Natural killer cell (primary cell): ENCODE data around the gene FOXP3. TPM values are rescaled to one million over a fixed set of nuclear protein-coding genes. Genes with fewer than 3 reads are reported as not detected.

ENCODE experiments used
- ATAC-seq, 3 donors: fragments of 150-1000 bp in 2 of 3; fragments of 200-7000 bp in 1 of 3; cut with Tn5 transposase; 1 replicate in 1 of 3; 2 replicates in 2 of 3; pipeline ENCODE4 v1.10.0; 2021; ENCODE audit warnings: mild to moderate bottlenecking in 2 of 3, moderate library complexity in 2 of 3
- DNase-seq, 2 donors: peaks; one replicate each; pipeline versions ENCODE4 v3.0.0 to v3.0.0-alpha.2; 2013 to 2021; ENCODE audit warnings: mixed read lengths in 1 of 2
- H3K27ac ChIP-seq: one replicate; pipeline ENCODE4 v1.5.1; 2013; ENCODE audit warnings: mild to moderate bottlenecking, low read length
- H3K27me3 ChIP-seq: one replicate; pipeline ENCODE4 v1.6.1; 2013; ENCODE audit warnings: low read length; ENCODE audit not compliant: control insufficient read depth, insufficient read depth
- H3K36me3 ChIP-seq: one replicate; pipeline ENCODE4 v1.6.1; 2013; ENCODE audit warnings: low read length; ENCODE audit not compliant: control insufficient read depth, insufficient read depth
- H3K4me1 ChIP-seq: one replicate; pipeline ENCODE4 v1.6.1; 2013; ENCODE audit warnings: low read length; ENCODE audit not compliant: control insufficient read depth, insufficient read depth
- H3K4me3 ChIP-seq: one replicate; pipeline ENCODE4 v1.5.1; 2013; ENCODE audit warnings: low read length
- H3K9me3 ChIP-seq: one replicate; pipeline ENCODE4 v1.6.1; 2013; ENCODE audit warnings: low read length; ENCODE audit not compliant: control insufficient read depth, insufficient read depth
- H3K27ac Mint-ChIP-seq, 2 donors: one replicate each; pipeline ENCODE4 v1.8.0; 2022; ENCODE audit warnings: mild to moderate bottlenecking in 2 of 2, mixed read lengths in 2 of 2, moderate library complexity in 1 of 2
- H3K27me3 Mint-ChIP-seq, 2 donors: one replicate each; pipeline ENCODE4 v1.8.0; 2022; ENCODE audit warnings: low read depth in 2 of 2, mixed read lengths in 2 of 2
- H3K36me3 Mint-ChIP-seq: one replicate; pipeline ENCODE4 v1.8.0; 2022; ENCODE audit warnings: mixed read lengths
- H3K4me1 Mint-ChIP-seq, 2 donors: one replicate each; pipeline ENCODE4 v1.8.0; 2022; ENCODE audit warnings: mixed read lengths in 2 of 2
- H3K4me3 Mint-ChIP-seq: one replicate; pipeline ENCODE4 v1.8.0; 2022; ENCODE audit warnings: mild to moderate bottlenecking, moderate library complexity, mixed read lengths
- H3K9me3 Mint-ChIP-seq, 2 donors: one replicate each; pipeline ENCODE4 v1.8.0; 2022; ENCODE audit warnings: mixed read lengths in 2 of 2
- WGBS: methylation state at CpG from one replicate; pipeline ENCODE4 v1.1.7; 2013; ENCODE audit warnings: missing lambda C conversion rate; ENCODE audit not compliant: insufficient coverage; 5-methylcytosine and 5-hydroxymethylcytosine counted together
- intact Hi-C: fragments of 100-400 bp; cut with micrococcal nuclease; formaldehyde crosslinking; loops from one replicate; pipeline ENCODE4 v1.14.2; 2022
- total RNA-seq, 4 donors: library from RNA; stranded (reverse); fragments of 120-200 nt in 1 of 4; gene quantifications; one replicate each; pipeline versions ENCODE4 v1.2.3 to v1.2.4, GENCODE V29; 2013 to 2022
- TF ChIP-seq, protein P1 (sequence below): fragments of 200-600 bp; IDR thresholded peaks from one replicate; pipeline ENCODE4 v1.8.0; 2022; ENCODE audit warnings: antibody characterized with exemption

The FOXP3 gene
- total RNA-seq, 3 donors from 2014 or later (not counting 1 experiment from before 2014, with no cell fraction given), result 0.09 to 0.32 (median 0.20) TPM

- H3K27ac Mint-ChIP-seq, result no peak overlapping the region
- no peak for ATAC-seq
These were observed 42.6 kb downstream of the FOXP3 start for GRCh38 chrX:49221868-49222267.

GRCh38 chrX:49220100-49220499 lies 44.4 kb downstream of the FOXP3 start:
- intact Hi-C loops, result no loop called here
- no peak overlapping the region for H3K4me3 Mint-ChIP-seq
- DNase-seq, result no peak

More at GRCh38 chrX:49221868-49222267, 42.6 kb downstream of the FOXP3 start:
- Histone ChIP-seq H3K9me3 (no peaks in the 10 kb centered on the region), H3K27ac (no peak overlapping the region), H3K36me3 (no peaks in the 10 kb centered on the region), H3K27me3 (no peaks in the 10 kb centered on the region), H3K4me3 (no peak overlapping the region), H3K4me1 (no peaks in the 10 kb centered on the region)
- H3K4me3 Mint-ChIP-seq, result no peak overlapping the region
- 64% methylated on average over 2 of the region's 2 CpGs for WGBS
- no peak for DNase-seq
- no peaks in the 10 kb centered on the region for H3K36me3 Mint-ChIP-seq
- H3K27me3 Mint-ChIP-seq, result peaks cover 7 to 9% of the 10 kb centered on the region in 2 donors
- TF ChIP-seq, protein P1, sequence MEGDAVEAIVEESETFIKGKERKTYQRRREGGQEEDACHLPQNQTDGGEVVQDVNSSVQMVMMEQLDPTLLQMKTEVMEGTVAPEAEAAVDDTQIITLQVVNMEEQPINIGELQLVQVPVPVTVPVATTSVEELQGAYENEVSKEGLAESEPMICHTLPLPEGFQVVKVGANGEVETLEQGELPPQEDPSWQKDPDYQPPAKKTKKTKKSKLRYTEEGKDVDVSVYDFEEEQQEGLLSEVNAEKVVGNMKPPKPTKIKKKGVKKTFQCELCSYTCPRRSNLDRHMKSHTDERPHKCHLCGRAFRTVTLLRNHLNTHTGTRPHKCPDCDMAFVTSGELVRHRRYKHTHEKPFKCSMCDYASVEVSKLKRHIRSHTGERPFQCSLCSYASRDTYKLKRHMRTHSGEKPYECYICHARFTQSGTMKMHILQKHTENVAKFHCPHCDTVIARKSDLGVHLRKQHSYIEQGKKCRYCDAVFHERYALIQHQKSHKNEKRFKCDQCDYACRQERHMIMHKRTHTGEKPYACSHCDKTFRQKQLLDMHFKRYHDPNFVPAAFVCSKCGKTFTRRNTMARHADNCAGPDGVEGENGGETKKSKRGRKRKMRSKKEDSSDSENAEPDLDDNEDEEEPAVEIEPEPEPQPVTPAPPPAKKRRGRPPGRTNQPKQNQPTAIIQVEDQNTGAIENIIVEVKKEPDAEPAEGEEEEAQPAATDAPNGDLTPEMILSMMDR, result no peak
- peaks cover 0 to 6% of the 10 kb centered on the region in 2 donors for H3K4me1 Mint-ChIP-seq
- H3K9me3 Mint-ChIP-seq, result no peaks in the 10 kb centered on the region
- intact Hi-C loops, result no loop called here

DNA sequence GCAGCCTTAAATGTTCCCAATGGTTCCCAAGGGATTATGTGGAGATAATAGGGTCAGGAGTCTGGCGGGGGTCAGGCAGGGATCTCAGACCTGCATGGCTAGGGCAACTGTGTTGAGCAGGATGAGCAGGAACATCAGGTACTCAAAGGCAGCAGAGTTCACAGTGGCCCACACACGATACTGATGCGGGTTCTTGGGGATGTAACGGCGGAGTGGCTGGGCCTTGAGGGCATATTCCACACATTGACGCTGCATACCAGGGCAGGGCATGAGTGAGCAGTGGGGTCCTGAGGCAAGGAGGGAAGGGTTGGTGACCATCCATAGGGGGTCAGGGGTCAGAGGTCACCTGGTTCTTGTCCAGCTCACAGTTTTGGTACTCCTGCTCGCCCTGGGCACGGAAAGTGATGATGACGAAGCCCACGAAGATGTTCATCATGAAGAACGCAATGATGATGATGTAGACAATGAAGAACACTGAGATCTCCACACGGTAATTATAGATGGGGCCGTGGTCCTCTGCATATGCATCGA lies 49.4 kb downstream of the FOXP3 start:
- no peaks in the 10 kb centered on the region for H3K4me1 Mint-ChIP-seq
- TF ChIP-seq, protein P1, result no peak
- H3K36me3 ChIP-seq, result no peaks in the 10 kb centered on the region
- no peaks in the 10 kb centered on the region for H3K27me3 ChIP-seq
- H3K36me3 Mint-ChIP-seq, result no peaks in the 10 kb centered on the region
- ATAC-seq (no peak), DNase-seq (no peak)
- H3K9me3 Mint-ChIP-seq, result no peaks in the 10 kb centered on the region
- no peak overlapping the region for H3K4me3 Mint-ChIP-seq
- H3K4me3 ChIP-seq, result no peak overlapping the region
- no peak overlapping the region for H3K27ac ChIP-seq
- intact Hi-C loops, result no loop called here
- no peaks in the 10 kb centered on the region for H3K4me1 ChIP-seq
- H3K9me3 ChIP-seq, result no peaks in the 10 kb centered on the region
- WGBS, result 91% methylated on average over 14 of the region's 14 CpGs
- peaks cover 0 to 4% of the 10 kb centered on the region in 2 donors for H3K27me3 Mint-ChIP-seq
- no peak overlapping the region for H3K27ac Mint-ChIP-seq

More at GRCh38 chrX:49220100-49220499, 44.4 kb downstream of the FOXP3 start:
- H3K27ac Mint-ChIP-seq, result no peak overlapping the region
- H3K9me3 ChIP-seq, result no peaks in the 10 kb centered on the region
- no peaks in the 10 kb centered on the region for H3K27me3 ChIP-seq
- H3K4me3 ChIP-seq, result no peak overlapping the region
- TF ChIP-seq, protein P1, result no peak
- no peak for ATAC-seq
- no peaks in the 10 kb centered on the region for H3K9me3 Mint-ChIP-seq
- no peak overlapping the region for H3K27ac ChIP-seq
- no peaks in the 10 kb centered on the region for H3K36me3 Mint-ChIP-seq
- no peaks in the 10 kb centered on the region for H3K36me3 ChIP-seq
- H3K27me3 Mint-ChIP-seq, result peaks cover 7 to 9% of the 10 kb centered on the region in 2 donors
- H3K4me1 Mint-ChIP-seq, result peaks cover 0 to 6% of the 10 kb centered on the region in 2 donors
- no peaks in the 10 kb centered on the region for H3K4me1 ChIP-seq

DNA sequence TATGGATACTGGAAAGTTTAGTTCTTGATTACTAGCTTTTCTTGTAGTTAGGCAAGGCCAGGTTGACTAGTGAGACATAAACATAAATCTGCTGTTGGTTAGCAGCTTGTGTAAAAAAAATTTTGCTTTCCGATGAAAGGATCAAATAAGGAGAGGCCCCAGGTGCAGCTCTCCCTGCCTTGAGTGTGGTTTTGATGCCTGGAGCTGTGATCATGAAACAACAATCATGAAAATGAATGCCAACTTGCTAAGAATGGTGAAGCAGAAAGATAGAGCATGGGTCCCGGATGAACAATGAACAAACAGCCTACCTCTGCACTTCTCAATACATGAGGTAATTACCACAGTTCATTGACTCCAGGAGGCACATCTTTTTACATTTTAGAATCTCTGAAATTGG lies 50.1 kb downstream of the FOXP3 start:
- H3K36me3 ChIP-seq, result no peaks in the 10 kb centered on the region
- no peaks in the 10 kb centered on the region for H3K27me3 ChIP-seq
- 75% methylated on average over 2 of the region's 2 CpGs for WGBS
- Mint-ChIP-seq H3K27me3 (peaks cover 0 to 4% of the 10 kb centered on the region in 2 donors), H3K27ac (no peak overlapping the region), H3K4me3 (no peak overlapping the region), H3K4me1 (no peaks in the 10 kb centered on the region), H3K36me3 (no peaks in the 10 kb centered on the region), H3K9me3 (no peaks in the 10 kb centered on the region)
- DNase-seq (no peak), ATAC-seq (no peak)
- no peaks in the 10 kb centered on the region for H3K9me3 ChIP-seq
- no peak overlapping the region for H3K27ac ChIP-seq
- H3K4me3 ChIP-seq, result no peak overlapping the region
- TF ChIP-seq, protein P1, result no peak
- H3K4me1 ChIP-seq, result no peaks in the 10 kb centered on the region
- intact Hi-C loops, result no loop called here
